Activated naive CD4-positive, alpha-beta T cell treated with anti-CD3 and anti-CD28 coated beads, Interleukin-2, amount 50 U/mL, for 16 hours (primary cell): ENCODE measurements around the gene TRO.

Source experiments
- DNase-seq: peaks from one replicate; pipeline ENCODE4 v3.0.0-alpha.2; 2020

The TRO gene, protein sequence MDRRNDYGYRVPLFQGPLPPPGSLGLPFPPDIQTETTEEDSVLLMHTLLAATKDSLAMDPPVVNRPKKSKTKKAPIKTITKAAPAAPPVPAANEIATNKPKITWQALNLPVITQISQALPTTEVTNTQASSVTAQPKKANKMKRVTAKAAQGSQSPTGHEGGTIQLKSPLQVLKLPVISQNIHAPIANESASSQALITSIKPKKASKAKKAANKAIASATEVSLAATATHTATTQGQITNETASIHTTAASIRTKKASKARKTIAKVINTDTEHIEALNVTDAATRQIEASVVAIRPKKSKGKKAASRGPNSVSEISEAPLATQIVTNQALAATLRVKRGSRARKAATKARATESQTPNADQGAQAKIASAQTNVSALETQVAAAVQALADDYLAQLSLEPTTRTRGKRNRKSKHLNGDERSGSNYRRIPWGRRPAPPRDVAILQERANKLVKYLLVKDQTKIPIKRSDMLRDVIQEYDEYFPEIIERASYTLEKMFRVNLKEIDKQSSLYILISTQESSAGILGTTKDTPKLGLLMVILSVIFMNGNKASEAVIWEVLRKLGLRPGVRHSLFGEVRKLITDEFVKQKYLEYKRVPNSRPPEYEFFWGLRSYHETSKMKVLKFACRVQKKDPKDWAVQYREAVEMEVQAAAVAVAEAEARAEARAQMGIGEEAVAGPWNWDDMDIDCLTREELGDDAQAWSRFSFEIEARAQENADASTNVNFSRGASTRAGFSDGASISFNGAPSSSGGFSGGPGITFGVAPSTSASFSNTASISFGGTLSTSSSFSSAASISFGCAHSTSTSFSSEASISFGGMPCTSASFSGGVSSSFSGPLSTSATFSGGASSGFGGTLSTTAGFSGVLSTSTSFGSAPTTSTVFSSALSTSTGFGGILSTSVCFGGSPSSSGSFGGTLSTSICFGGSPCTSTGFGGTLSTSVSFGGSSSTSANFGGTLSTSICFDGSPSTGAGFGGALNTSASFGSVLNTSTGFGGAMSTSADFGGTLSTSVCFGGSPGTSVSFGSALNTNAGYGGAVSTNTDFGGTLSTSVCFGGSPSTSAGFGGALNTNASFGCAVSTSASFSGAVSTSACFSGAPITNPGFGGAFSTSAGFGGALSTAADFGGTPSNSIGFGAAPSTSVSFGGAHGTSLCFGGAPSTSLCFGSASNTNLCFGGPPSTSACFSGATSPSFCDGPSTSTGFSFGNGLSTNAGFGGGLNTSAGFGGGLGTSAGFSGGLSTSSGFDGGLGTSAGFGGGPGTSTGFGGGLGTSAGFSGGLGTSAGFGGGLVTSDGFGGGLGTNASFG (N-terminal part only)

DNA sequence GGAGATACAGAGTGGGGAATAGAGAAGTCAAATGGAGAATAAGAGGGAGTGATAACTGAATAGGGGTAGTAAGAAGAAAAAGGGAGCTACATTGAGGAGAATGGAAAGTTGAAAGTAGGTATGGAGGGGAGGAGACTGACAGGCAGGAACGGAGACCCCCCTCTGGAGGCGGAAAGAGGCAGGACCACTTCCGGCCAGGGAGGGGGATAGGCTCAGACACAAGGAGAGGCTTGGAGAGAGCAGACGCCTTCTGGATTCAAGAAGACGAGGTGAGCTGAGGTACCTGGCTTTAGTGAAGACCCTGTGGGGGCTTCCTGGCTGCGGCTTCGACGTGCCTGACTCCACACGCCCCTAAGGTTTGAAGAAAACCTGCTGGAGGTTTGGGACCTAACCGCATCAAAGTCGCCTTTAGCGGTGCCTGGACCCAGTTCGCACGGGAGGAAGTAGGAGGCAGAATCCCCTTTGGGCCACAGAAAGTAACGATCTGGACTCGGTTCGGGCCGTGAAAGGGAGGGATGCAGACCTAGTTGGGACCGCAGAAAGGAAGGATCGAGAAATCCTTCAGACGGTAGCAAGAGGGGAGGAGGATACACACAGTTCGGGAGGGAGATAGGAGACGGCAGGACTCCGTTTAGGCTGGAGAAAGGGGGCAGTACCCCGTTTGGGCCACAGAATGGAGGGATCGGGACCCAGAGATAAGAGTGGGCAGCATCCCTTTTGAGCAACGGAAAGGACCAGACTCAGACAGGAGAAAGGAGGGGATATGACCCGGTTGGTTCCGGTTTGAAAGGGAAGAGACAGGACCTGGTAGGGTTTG lies at the start of gene TRO:
Gene TRO (plus strand): TSS at position 215 of the 817 bp plus-strand sequence. CDS start 1,423 bp downstream, outside the sequence.
- no peak for DNase-seq

DNA sequence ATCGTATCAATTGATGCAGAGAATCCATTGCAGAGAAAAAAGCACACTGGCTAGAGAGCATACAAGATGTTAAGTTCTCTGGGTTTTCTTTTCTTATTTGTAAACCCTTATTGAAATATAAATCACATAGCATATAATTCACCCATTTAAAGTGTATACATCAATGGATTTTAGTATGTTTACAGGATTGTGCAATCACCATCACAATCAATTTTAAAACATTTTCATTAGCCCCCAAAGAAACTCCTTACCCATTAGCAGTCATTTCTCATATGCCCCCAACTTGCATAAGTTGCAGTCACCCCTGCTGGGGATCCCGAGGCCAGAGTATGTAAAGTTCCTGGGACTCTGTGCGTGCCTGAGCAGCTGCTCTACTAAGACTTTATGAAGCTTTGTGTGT lies 34.9 kb upstream of the TRO start:
- DNase-seq: no peak

DNA sequence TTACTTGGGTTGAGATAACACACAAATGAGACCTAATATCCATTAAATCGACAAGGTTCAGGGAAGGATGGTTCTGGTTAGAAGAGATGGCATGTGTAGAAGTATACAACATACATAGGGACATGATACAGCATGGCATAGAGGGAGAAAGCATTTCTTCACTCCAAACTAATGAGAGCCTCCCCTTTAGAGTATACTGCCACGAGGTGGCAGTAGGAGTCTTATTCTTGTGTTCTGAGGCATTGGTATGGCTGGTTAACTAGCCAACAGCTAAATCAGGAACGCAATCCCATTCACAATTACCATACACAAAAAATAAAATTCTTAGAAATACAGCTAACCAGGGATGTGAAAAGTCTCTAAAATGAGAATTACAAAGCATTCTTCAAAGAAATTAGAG lies 29.1 kb upstream of the TRO start:
- peak; percentile 26 for DNase-seq

DNA sequence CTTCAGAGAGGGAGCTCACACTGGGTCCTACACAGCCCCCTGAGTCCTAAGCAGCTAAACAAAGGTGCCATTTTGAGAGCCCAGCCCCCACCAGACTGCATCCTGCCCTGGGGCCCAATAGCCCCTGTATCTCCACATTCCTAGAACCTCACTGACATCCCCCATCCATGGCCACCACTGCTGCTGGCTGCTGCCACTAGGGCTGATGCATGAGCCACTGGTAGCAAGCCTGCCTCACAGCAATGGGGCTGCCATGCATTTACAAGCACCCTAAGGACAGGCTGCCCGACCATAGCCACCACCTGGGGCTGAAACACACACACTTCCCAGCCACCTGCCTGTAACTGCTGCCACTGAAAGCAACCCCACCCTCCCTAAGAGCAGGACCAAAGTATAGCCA lies 26.5 kb upstream of the TRO start:
- DNase-seq: no peak

DNA sequence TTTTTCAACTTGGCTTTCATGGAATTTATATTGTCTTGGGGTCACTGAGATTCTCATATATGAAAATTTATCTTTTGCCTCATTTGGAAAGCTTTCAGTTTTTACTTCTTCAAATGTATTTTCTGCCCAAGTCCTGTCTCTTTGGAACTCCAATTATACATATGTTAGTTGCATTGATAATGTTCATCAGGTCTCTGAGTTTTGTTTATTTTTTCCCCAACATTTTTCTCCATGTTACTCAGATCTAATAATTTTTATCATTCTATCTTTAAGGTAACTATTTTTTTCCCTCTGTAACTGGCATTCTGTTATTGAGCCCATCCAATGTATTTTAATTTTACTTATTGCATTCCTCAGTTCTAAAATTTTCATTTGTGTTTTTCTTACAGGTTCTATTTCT lies 10.7 kb upstream of the TRO start:
- no peak for DNase-seq

DNA sequence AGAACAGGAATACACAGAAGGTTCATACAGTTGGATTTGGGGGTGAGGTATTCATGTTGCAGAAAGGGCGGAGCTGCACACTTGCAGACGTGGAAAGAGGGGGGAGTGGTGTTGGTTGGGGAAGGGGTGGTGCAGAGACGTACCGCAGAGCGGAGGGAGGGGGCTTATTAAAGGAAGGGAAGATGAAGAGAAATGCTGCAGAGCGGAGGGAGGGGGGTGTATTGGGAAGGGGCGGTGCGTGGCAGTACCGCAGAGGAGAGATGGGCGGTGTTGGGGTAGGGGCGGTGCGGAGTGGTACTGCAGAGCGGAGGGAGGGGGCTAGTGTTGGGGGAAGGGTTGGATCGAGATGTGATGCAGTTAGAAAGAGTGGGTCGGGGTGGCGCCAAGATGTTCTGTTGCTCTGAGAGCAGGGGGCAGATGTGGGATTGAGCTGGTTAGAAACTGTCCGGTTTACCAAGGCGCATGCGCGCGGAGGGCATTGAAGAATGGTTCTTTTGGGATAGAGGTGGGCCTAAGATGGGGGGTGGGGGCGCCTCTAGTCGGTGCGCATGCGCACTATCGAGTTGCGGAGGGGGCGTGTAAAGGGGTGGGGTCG lies 900 bp downstream of the TRO start:
- peak; percentile 52 for DNase-seq

DNA sequence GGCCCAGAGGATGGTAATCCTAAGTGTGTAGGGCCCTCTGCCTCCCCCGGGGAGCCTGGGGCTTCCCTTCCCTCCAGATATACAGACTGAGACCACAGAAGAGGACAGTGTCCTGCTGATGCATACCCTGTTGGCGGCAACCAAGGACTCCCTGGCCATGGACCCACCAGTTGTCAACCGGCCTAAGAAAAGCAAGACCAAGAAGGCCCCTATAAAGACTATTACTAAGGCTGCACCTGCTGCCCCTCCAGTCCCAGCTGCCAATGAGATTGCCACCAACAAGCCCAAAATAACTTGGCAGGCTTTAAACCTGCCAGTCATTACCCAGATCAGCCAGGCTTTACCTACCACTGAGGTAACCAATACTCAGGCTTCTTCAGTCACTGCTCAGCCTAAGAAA lies 1.9 kb downstream of the TRO start:
- DNase-seq: no peak

DNA sequence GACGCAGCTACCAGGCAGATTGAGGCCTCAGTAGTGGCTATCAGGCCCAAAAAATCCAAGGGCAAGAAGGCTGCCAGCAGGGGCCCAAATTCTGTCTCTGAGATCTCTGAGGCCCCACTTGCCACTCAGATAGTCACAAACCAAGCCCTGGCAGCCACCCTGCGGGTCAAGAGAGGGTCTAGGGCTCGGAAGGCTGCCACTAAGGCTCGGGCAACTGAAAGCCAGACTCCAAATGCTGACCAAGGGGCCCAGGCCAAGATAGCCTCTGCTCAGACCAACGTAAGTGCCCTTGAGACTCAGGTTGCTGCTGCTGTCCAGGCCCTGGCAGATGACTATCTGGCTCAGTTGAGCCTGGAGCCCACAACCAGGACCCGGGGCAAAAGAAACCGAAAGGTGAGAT lies 2.8 kb downstream of the TRO start:
- no peak for DNase-seq

DNA sequence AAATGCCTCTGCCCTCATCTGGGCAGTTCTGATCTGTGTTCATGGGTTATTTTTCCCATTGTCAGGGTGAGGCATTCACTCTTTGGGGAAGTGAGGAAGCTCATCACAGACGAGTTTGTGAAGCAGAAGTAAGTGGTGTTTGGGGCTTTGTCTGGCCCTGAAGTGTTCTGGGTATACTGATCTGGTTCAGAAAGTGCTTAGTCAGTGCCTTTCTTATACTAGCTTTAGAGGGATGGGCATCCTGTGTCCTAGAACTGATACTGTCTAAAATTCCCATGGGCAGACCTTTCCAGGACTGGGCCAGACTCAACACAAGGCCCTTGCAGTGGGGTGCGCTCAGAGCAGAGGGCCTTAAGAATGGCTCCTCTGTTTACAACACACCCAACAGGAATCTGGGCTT lies 6.4 kb downstream of the TRO start:
- DNase-seq: no peak

DNA sequence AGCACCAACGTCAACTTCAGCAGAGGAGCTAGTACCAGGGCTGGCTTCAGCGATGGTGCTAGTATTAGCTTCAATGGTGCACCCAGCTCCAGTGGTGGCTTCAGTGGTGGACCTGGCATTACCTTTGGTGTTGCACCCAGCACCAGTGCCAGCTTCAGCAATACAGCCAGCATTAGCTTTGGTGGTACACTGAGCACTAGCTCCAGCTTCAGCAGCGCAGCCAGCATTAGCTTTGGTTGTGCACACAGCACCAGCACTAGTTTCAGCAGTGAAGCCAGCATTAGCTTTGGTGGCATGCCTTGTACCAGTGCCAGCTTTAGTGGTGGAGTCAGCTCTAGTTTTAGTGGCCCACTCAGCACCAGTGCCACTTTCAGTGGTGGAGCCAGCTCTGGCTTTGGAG lies 8.3 kb downstream of the TRO start:
- no peak for DNase-seq

DNA sequence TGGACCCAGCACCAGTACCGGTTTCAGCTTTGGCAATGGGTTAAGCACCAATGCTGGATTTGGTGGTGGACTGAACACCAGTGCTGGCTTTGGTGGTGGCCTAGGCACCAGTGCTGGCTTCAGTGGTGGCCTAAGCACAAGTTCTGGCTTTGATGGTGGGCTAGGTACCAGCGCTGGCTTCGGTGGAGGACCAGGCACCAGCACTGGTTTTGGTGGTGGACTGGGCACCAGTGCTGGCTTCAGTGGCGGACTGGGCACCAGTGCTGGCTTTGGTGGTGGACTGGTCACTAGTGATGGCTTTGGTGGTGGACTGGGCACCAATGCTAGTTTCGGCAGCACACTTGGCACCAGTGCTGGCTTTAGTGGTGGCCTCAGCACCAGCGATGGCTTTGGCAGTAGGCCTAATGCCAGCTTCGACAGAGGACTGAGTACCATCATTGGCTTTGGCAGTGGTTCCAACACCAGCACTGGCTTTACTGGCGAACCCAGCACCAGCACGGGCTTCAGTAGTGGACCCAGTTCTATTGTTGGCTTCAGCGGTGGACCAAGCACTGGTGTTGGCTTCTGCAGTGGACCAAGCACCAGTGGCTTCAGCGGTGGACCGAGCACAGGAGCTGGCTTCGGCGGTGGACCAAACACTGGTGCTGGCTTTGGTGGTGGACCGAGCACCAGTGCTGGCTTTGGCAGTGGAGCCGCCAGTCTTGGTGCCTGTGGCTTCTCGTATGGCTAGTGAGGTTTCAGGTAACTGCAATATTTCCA lies 9.8 kb downstream of the TRO start:
- no peak for DNase-seq

DNA sequence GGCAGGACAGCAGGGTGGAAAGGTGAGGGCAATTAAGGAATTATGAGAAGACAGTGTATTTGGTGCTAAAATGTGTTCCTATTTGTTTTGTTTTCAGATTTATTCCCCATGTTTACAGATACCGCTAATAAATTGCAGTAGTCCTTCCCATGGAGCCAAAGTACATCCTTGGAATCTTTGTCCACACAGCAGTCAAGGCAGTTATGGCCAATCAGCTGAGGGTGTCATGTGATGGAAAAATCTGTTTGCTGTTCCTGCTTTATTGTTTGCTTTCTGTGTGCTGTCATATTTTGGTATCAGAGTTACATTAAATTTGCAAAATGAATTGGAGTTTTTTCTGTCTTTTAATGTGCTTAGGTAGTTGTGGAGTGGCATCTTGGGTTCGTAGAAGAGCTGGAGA lies 10.5 kb downstream of the TRO start:
- DNase-seq: no peak

DNA sequence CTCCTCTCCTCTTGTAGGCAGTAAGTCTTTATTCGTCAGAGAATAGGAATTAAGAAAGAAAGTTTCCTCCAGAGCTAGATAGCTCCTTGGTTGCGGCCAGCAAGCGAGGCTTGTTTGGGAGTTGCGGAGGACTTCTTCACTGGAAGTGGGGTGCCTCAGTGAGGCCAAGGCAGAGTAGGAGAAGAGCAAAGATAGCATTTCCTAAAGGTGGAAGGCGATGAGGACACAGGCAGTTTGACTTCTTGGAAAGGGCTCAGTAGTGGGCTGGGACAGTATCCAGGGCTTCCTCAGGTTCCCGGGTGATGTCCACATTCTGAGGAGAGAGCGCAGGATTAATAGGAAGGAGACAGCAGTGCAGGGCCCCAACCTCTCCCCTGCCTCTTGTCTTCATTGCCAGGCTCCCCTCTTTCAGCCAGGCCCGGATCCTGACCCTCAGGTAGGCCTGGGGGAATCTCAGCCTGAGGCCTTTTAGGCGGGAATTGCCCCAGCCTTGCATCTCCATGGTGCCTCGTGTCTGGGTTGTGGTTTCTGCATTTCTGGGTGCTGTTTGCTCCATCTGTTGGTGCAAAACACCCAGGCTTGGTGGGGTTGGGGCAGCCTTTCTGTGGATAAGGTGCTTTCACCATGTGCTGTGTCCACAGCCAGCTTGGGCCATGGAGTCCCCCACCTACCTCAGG lies 12.7 kb downstream of the TRO start:
- DNase-seq: no peak

DNA sequence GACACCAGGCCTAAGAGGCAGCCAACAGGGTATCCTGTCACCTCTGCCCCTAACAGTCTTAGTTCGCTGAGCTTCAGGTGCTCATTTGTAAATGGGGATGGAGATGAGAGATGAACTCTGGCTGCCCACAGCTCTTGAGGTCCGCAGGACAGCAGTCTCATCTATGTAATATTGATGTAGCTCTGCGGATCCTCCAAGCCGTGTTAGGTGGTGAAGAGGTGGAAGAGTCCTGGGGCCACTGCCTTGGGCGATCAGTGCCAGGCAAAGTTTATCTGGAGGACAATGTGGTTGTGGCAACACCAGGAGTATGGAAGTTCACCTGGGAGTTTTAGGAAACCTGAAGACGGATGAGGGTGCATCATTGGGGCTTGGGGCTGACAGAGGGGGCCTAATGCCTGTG lies 13.4 kb downstream of the TRO start:
- no peak for DNase-seq

DNA sequence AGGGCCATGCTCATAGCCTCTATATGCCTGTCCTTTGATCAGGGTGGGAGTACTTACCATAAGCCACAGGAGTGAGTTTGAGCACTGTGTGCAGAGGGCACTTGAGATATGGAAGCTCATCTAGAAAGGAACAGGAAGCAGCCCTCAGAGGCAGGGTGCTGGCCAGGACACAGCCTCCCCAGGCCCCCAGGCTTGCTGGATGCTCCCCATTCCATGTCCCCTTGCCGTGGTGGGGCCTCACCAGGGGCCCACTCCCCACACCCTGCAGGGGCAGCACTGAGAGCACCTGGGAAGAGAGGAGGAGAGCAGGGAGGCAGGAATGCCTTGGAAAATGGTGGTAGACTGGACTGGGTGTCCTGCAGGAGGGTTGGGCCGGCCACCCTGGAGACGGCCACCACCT lies 14.3 kb downstream of the TRO start:
- DNase-seq: no peak

DNA sequence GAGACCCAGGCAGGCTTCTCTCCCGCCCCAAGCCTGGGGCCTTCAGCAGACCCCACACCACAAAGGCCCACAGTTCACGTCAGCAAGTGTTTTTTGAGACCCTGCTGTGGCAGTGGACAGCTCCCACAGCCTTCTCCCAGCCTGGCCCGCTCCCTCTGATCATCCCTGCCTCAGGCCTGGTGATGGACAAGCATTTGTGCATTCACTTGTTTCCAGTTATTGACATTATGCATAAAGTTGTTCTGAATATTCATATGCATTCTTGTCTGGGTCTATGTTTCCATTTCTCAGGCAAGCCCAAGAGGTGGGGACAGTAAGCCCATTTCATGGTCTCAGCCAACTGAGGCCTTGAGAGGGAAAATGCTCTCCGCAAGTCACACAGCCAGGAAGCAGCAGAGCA lies 14.7 kb downstream of the TRO start:
- no peak for DNase-seq

DNA sequence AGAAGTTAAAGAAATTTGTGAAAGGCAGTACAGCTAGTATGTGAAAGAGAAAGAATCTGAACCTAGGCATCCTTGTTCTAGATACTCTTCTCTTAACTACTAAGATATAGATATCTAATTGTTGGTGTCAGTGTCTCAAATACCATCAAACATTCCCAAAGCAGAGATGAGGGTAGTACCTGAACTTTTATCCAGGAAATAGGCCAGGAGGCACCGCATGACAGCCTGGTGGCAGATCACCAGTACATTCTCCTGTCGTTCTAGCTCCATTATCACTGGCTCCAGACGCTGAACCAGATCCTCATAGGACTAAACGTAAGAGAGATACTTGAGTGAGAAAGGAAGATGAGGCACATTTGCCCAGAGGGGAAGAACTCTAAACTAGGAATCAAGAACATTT lies 16.8 kb downstream of the TRO start:
- no peak for DNase-seq

DNA sequence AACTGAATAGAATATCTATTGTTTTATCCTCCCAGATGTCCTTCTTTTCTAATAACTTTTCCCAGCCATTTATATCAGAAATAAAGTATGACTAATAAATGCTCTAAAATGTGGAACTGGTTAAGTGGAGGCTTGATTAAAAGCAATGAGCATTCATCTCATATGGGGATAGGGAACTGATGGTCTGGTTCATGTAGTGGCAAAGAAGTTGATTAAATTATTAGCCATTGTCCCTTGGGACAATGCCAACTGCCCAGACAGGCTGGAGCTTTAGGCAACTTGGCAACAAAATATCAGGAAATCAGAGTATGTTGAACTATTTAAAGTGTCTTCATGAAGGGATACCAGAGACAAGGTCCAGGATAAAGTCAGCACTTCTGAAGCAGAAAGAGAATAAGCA lies 24.2 kb downstream of the TRO start:
- DNase-seq: no peak

DNA sequence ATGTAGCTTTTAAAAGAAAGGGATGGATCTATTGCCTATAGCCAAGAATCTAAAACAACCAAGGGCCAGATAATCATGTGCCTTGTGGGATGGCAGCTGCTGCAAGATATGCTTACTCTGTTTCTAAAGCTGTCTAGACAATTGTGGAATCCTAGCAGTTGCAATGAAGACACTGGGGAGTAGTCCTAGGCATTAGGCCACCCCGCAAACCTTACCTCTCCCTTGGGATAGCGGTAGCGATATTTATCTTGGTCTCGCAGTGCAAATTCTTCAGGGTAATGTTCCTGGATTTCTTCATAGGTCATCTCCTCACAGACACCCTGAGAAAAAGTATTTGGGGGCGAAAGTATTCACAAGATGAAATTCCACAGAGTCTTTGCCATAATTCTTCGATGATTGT lies 24.6 kb downstream of the TRO start:
- DNase-seq: no peak

DNA sequence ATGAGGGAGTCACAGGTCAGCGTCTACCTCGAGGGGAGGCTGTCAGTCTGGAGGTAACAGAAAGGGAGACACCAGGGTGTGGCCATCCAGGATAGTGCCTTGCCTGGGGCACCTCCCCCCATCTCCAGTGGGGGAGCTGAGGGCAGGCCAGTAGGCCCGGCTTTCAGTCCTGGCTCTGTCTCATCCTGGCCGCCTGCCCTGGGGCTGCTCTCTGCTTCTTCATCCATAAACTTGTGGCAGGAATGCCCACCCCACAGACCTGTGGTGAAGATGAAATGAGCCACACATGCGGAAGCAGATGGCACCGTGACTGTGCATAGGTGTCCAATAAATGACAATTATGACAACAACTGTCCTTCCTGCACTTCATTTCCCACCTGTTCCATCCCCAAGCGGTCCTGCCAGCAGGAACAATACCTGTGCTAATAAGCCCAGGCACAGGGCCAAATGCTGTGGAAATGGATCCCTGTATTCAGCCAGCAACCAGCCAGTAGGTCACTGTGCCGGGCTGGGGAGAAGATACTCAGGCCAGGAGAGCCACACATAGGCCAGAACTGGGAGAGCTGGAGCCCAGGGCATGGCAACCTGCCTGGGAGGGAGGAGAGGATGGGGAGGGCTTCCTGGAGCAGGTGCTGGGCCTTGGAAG lies 30.2 kb downstream of the TRO start:
- no peak for DNase-seq
